ENCODE measurements around the gene LRRC7.

The LRRC7 gene

GRCh38 chr1:69551476-69552324 lies 16.0 kb upstream of the LRRC7 start:
- no peaks in the 10 kb centered on the region for H3K27me3 Mint-ChIP-seq (ENCODE audit: low read depth)

GRCh38 chr1:69553726-69554125 lies 14.0 kb upstream of the LRRC7 start:
- H3K4me3 Mint-ChIP-seq = no peak overlapping the region
- no peak overlapping the region for H3K27ac Mint-ChIP-seq

More at GRCh38 chr1:69551476-69552324, 16.0 kb upstream of the LRRC7 start:
- no peaks in the 10 kb centered on the region for H3K36me3 Mint-ChIP-seq (ENCODE audit: low read depth)
- H3K4me3 Mint-ChIP-seq = no peak overlapping the region
- no peak for TF ChIP-seq CTCF (IDR thresholded peaks at IDR 0.05; ENCODE audit: unreplicated experiment in 3 of 3)
- H3K9me3 Mint-ChIP-seq = no peaks in the 10 kb centered on the region
- H3K4me1 Mint-ChIP-seq = no peaks in the 10 kb centered on the region
- no peak overlapping the region for H3K27ac Mint-ChIP-seq

GRCh38 chr1:69568421-69569174 lies 876 bp downstream of the LRRC7 start:
- peak overlapping the region; percentile 89 to 99 (median 92) for H3K4me3 Mint-ChIP-seq
- H3K27ac Mint-ChIP-seq = peak overlapping the region; percentile 36 to 64 (median 58)
- peaks cover 26% of the 10 kb centered on the region for H3K4me1 Mint-ChIP-seq
- H3K9me3 Mint-ChIP-seq = no peaks in the 10 kb centered on the region
- TF ChIP-seq CTCF (IDR thresholded peaks at IDR 0.05; ENCODE audit: unreplicated experiment in 3 of 3) = no peak
- peaks cover 80% of the 10 kb centered on the region for H3K27me3 Mint-ChIP-seq (ENCODE audit: low read depth)
- no peaks in the 10 kb centered on the region for H3K36me3 Mint-ChIP-seq (ENCODE audit: low read depth)

More at GRCh38 chr1:69553726-69554125, 14.0 kb upstream of the LRRC7 start:
- Mint-ChIP-seq H3K27me3 (ENCODE audit: low read depth) (no peaks in the 10 kb centered on the region), H3K36me3 (ENCODE audit: low read depth) (no peaks in the 10 kb centered on the region), H3K4me1 (no peaks in the 10 kb centered on the region), H3K9me3 (peaks cover 8% of the 10 kb centered on the region)
- TF ChIP-seq CTCF (IDR thresholded peaks at IDR 0.05; ENCODE audit: unreplicated experiment in 3 of 3) = no peak

GRCh38 chr1:69569175-69569541 lies 1.4 kb downstream of the LRRC7 start:
- peak overlapping the region; percentile 89 to 99 (median 92) for H3K4me3 Mint-ChIP-seq
- no peak for TF ChIP-seq CTCF (IDR thresholded peaks at IDR 0.05; ENCODE audit: unreplicated experiment in 3 of 3)
- H3K27me3 Mint-ChIP-seq (ENCODE audit: low read depth) = peaks cover 82% of the 10 kb centered on the region
- no peaks in the 10 kb centered on the region for H3K36me3 Mint-ChIP-seq (ENCODE audit: low read depth)
- peak overlapping the region in 2 of 3 experiments; percentile 58 to 82 for H3K27ac Mint-ChIP-seq
- H3K9me3 Mint-ChIP-seq = no peaks in the 10 kb centered on the region
- peaks cover 26% of the 10 kb centered on the region for H3K4me1 Mint-ChIP-seq

GRCh38 chr1:69569576-69570328 lies 2.0 kb downstream of the LRRC7 start:
- no peaks in the 10 kb centered on the region for H3K36me3 Mint-ChIP-seq (ENCODE audit: low read depth)

More at GRCh38 chr1:69569576-69570328, 2.0 kb downstream of the LRRC7 start:
- Mint-ChIP-seq H3K4me1 (peaks cover 26% of the 10 kb centered on the region), H3K27me3 (ENCODE audit: low read depth) (peaks cover 79% of the 10 kb centered on the region), H3K27ac (peak overlapping the region in 2 of 3 experiments; percentile 58 to 82), H3K9me3 (no peaks in the 10 kb centered on the region), H3K4me3 (peak overlapping the region; percentile 89 to 99 (median 92))
- TF ChIP-seq CTCF (IDR thresholded peaks at IDR 0.05; ENCODE audit: unreplicated experiment in 3 of 3) = no peak
